ENCODE measurements around the gene KIF3A.

GRCh38 chr5:132760049-132760420 is 22.7 kb upstream of the KIF3A start:
- TF ChIP-seq POLR2A (IDR thresholded peaks at IDR 0.05; ENCODE audit: low read length): no peak
- TF ChIP-seq GATA1 (IDR thresholded peaks at IDR 0.05; ENCODE audit: low read depth, low read length): no peak

Measured in erythroblast (primary cell).